ENCODE data around the gene DIDO1.

DIDO1 gene

DNA sequence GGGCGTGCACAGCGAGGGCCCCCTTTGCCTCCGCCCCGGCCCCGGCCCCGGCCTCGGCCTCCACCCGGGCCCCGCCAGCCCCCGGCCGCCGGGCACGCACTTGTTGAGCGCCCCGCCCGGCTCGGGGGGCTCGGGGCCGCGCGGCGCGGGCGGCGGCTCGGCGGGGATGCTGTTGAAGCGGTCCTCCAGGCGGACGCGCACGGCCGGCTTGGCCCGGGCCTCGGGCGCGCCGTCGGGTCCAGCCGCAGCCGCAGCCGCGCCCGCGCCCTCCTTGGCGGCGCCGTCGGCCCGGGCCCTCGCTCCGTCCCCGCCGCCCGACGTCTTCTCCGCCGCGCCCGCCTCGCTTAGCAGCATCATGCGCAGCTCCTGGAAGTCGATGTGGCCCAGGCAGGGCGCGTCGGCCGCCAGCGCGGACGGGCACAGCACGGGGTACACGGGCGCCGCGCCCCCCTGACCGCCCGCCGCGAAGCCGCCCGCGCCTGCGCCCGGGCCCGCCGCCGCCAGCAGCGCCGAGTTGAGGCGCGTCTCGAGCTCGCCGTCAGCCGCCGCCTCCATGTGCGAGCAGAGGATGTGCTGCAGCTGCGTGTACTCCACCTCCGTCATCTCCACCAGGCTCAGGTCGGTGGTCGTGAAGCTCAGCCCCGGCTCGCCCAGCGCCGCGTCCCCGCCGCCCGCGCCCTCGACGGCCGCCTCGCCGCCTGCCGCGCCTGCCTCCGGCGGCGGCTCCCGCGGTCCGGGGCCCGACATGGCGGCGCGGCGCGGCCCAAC, 65.2 kb downstream of the DIDO1 start:
- no peak for DNase-seq
- TF ChIP-seq, protein P1, sequence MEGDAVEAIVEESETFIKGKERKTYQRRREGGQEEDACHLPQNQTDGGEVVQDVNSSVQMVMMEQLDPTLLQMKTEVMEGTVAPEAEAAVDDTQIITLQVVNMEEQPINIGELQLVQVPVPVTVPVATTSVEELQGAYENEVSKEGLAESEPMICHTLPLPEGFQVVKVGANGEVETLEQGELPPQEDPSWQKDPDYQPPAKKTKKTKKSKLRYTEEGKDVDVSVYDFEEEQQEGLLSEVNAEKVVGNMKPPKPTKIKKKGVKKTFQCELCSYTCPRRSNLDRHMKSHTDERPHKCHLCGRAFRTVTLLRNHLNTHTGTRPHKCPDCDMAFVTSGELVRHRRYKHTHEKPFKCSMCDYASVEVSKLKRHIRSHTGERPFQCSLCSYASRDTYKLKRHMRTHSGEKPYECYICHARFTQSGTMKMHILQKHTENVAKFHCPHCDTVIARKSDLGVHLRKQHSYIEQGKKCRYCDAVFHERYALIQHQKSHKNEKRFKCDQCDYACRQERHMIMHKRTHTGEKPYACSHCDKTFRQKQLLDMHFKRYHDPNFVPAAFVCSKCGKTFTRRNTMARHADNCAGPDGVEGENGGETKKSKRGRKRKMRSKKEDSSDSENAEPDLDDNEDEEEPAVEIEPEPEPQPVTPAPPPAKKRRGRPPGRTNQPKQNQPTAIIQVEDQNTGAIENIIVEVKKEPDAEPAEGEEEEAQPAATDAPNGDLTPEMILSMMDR (IDR thresholded peaks at IDR 0.05): no peak
- H3K36me3 Mint-ChIP-seq (ENCODE audit: low read depth): peaks cover 14% of the 10 kb centered on the region
- H3K27me3 Mint-ChIP-seq (ENCODE audit: low read depth, poor library complexity): peaks cover 35% of the 10 kb centered on the region
- no peak overlapping the region for H3K4me3 Mint-ChIP-seq
- H3K9me3 Mint-ChIP-seq: peaks cover 34% of the 10 kb centered on the region
- peaks cover 33% of the 10 kb centered on the region for H3K4me1 Mint-ChIP-seq
- H3K27ac Mint-ChIP-seq: no peak overlapping the region

DNA sequence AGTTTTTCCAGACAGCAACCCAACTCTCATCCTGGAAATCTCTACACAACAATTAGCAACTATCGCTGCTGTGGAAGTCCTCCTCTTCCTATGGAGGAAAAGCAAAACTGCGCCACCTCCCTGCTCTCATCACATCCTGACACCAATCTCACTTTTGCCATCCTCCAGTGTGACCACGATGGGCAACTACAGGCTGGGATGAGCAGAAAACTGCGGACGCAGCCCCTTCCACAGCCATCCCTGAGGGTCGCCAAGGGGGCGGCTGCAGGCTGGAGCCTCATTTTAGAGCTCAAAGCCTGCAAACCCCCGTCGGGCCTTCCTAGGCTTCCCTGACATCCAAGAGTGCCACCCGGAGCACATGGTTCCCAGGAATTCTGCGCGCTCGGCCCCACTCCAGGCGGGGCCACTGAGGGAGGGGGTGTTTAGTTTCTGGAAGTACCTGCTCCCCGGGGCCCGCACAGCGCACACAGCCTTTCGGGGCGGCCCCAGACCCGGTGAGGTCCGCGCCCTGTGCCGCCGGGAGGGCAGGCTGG, 65.8 kb downstream of the DIDO1 start:
- H3K27me3 Mint-ChIP-seq (ENCODE audit: low read depth, poor library complexity): peaks cover 28% of the 10 kb centered on the region
- no peak for DNase-seq
- H3K9me3 Mint-ChIP-seq: peaks cover 28% of the 10 kb centered on the region
- peak overlapping the region; percentile 80 for H3K4me3 Mint-ChIP-seq
- TF ChIP-seq, protein P1 (IDR thresholded peaks at IDR 0.05): no peak
- peaks cover 14% of the 10 kb centered on the region for H3K36me3 Mint-ChIP-seq (ENCODE audit: low read depth)
- no peak overlapping the region for H3K27ac Mint-ChIP-seq
- peaks cover 33% of the 10 kb centered on the region for H3K4me1 Mint-ChIP-seq

DNA sequence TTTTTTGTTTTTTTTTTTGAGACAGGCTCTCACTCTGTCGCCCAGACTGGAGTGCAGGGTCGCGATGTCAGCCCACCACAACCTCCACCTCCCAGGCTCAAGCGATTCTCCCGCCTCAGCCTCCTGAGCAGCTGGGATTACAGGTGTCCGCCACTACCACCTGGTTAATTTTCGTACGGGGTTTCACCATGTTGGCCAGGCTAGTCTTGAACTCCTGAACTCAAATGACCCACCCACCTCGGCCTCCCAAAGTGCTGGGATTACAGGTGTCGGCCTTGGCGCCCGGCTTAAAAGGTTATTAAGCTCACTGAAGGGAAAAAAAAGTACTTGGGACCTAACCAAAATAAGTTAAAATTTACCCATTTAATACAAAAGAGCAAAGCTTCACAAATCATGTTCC, 66.6 kb downstream of the DIDO1 start:
- peaks cover 20% of the 10 kb centered on the region for H3K36me3 Mint-ChIP-seq (ENCODE audit: low read depth)
- peak overlapping the region; percentile 80 for H3K4me3 Mint-ChIP-seq
- no peak overlapping the region for H3K27ac Mint-ChIP-seq
- TF ChIP-seq, protein P1 (IDR thresholded peaks at IDR 0.05): no peak
- H3K27me3 Mint-ChIP-seq (ENCODE audit: low read depth, poor library complexity): peaks cover 28% of the 10 kb centered on the region
- DNase-seq: no peak
- peaks cover 33% of the 10 kb centered on the region for H3K4me1 Mint-ChIP-seq
- H3K9me3 Mint-ChIP-seq: peaks cover 21% of the 10 kb centered on the region

DNA sequence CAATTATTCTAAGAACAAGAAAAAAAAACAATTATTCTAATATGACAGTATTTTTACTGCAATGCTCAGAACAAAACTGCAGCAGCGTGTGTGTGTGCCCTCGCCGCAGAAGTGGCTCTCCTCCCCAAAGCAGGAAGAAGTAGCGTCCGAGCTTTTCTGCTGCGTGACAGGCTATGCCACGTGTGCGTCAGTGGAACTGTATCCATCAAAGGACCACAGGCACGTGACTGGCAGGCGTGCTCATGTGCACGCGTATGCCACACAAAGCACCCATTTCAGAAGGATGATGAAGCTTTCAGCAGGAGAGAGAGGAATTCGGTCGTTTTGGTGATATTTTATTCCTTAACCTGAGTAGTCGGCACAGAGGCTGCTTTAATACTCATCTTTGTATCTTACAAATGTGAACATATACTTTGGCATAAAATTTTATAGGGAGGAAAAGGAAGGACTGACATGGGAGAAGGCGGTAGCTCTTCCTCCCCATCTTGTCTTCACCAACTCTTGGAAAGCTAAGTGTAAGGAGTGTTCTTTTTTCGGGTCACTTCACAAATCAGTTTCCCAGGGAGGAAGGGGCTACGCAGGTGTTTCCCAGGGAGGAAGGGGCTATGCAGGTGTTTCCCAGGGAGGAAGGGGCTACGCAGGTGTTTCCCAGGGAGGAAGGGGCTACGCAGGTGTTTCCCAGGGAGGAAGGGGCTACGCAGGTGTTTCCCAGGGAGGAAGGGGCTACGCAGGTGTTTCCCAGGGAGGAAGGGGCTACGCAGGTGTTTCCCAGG, 68.1 kb downstream of the DIDO1 start:
- H3K9me3 Mint-ChIP-seq: peaks cover 7% of the 10 kb centered on the region
- TF ChIP-seq, protein P1 (IDR thresholded peaks at IDR 0.05): no peak
- H3K4me1 Mint-ChIP-seq: peaks cover 33% of the 10 kb centered on the region
- H3K27me3 Mint-ChIP-seq (ENCODE audit: low read depth, poor library complexity): peaks cover 28% of the 10 kb centered on the region
- H3K36me3 Mint-ChIP-seq (ENCODE audit: low read depth): peaks cover 31% of the 10 kb centered on the region
- no peak overlapping the region for H3K4me3 Mint-ChIP-seq
- DNase-seq: no peak
- H3K27ac Mint-ChIP-seq: no peak overlapping the region

DNA sequence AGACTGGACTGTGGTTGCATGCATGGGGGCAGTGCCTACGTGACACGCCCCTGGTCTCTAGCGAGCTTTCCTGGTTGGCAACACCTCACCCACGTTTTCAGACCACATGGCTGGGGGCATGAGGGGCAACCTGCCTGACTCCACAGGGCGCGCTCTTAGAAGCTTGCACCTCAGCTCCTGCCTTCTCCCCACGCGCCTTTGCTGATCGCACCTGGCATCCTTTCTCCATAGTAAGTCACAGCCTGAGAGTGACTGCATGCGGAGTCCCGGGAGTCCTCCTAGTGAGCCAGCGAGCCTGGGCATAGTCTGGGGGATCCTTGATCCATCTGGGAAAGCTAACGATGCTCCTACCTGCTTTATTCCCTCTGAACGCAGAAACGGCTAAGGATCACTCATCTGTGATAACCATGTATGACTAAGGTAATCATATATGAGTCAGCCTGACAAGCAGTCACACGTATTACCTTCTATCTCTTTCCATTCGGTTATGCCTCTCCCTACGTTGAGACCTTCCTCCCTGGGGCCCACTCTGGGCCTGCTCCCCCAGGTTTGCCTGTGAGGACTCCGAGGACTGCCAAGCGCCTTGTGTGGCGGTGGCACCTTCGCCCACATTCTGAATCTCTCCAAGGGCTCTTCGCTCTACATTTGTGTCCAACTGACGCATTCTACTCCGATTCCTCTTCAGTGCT, 69.2 kb downstream of the DIDO1 start:
- Mint-ChIP-seq H3K4me3 (no peak overlapping the region), H3K36me3 (ENCODE audit: low read depth) (peaks cover 35% of the 10 kb centered on the region), H3K27me3 (ENCODE audit: low read depth, poor library complexity) (peaks cover 25% of the 10 kb centered on the region), H3K27ac (no peak overlapping the region), H3K9me3 (no peaks in the 10 kb centered on the region), H3K4me1 (peaks cover 24% of the 10 kb centered on the region)
- DNase-seq: no peak
- TF ChIP-seq, protein P1 (IDR thresholded peaks at IDR 0.05): no peak

Measured in nephron progenitor cell (in vitro differentiated cells).